MCF 10A (cell line): Measurements from ENCODE around the gene CXCR4. TPM values are rescaled to one million over a fixed set of nuclear protein-coding genes. Genes with fewer than 3 reads are reported as not detected.

Experiments
- BruUV-seq: library from RNA; stranded (reverse); fragments of 400-500 nt; replicated peaks from 2 replicates; lab custom pipeline; 2021; lab: Mats Ljungman, UMichigan
- CTCF ChIA-PET: fragments of 300-600 bp; sonication (Branson Sonifier 250); formaldehyde crosslinking; extraction: SDS; loops from one replicate; lab custom pipeline; 2021; ENCODE audit warnings: antibody characterized with exemption, inconsistent platforms; lab: Yijun Ruan, JAX
- POLR2A ChIA-PET: fragments of 300-600, 350-650 bp; sonication (Branson Sonifier 250); formaldehyde crosslinking; extraction: SDS; loops from one replicate; lab custom pipeline; 2020; ENCODE audit warnings: antibody characterized with exemption, inconsistent platforms; lab: Yijun Ruan, JAX
- DNase-seq: peaks from one replicate; pipeline ENCODE4 v3.0.0-alpha.2; 2018; ENCODE audit not compliant: unreplicated experiment
- H3K27ac Mint-ChIP-seq: one replicate; pipeline ENCODE4 v1.8.0; 2022; ENCODE audit warnings: mild to moderate bottlenecking, low read depth, mixed read lengths; ENCODE audit not compliant: unreplicated experiment
- H3K27me3 Mint-ChIP-seq: one replicate; pipeline ENCODE4 v1.8.0; 2022; ENCODE audit warnings: mixed read lengths; ENCODE audit not compliant: insufficient read depth, unreplicated experiment
- H3K36me3 Mint-ChIP-seq: one replicate; pipeline ENCODE4 v1.8.0; 2022; ENCODE audit warnings: mild to moderate bottlenecking, moderate library complexity, mixed read lengths; ENCODE audit not compliant: insufficient read depth, unreplicated experiment
- H3K4me1 Mint-ChIP-seq: one replicate; pipeline ENCODE4 v1.8.0; 2022; ENCODE audit warnings: mixed read lengths; ENCODE audit not compliant: insufficient read depth, unreplicated experiment
- H3K4me3 Mint-ChIP-seq: one replicate; pipeline ENCODE4 v1.8.0; 2022; ENCODE audit warnings: mild to moderate bottlenecking, moderate library complexity, mixed read lengths; ENCODE audit not compliant: unreplicated experiment
- H3K9me3 Mint-ChIP-seq: one replicate; pipeline ENCODE4 v1.8.0; 2022; ENCODE audit warnings: mixed read lengths; ENCODE audit not compliant: unreplicated experiment
- intact Hi-C: fragments of 100-400 bp; cut with micrococcal nuclease; formaldehyde crosslinking; loops from 2 replicates; pipeline ENCODE4 v1.14.1; 2022
- total RNA-seq: library from RNA; stranded (reverse); gene quantifications from 2 replicates; pipeline ENCODE4 v1.2.3, GENCODE V29; 2022
- TF ChIP-seq, protein P1 (sequence below): fragments of 200-600 bp; IDR thresholded peaks from one replicate; pipeline ENCODE4 v1.8.0; 2022; ENCODE audit warnings: antibody characterized with exemption, mild to moderate bottlenecking; ENCODE audit not compliant: unreplicated experiment

Gene CXCR4
- total RNA-seq, 1 experiment from 2014 or later: 1.1 TPM

DNA sequence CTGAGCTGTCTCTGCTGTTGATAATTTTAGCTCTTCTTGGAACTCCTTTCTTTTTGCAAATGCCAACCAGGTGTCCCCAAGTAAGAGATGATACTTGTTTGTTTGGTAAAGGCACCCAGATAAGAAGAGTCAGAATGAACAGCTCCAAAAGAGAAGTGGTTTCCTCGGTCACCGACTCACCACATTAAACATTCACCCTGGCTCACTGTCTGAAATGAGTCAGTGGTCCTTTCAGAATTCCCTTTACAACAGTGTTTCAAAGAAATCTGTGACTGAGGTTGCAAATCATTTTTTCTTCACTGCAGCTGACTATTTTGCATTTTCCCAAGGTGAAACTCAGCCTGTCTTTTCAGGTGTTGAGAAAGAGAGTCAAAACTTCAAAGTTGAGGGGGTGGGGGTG lies 16.2 kb upstream of the CXCR4 start:
- BruUV-seq: no TSS peak
- TF ChIP-seq, protein P1, sequence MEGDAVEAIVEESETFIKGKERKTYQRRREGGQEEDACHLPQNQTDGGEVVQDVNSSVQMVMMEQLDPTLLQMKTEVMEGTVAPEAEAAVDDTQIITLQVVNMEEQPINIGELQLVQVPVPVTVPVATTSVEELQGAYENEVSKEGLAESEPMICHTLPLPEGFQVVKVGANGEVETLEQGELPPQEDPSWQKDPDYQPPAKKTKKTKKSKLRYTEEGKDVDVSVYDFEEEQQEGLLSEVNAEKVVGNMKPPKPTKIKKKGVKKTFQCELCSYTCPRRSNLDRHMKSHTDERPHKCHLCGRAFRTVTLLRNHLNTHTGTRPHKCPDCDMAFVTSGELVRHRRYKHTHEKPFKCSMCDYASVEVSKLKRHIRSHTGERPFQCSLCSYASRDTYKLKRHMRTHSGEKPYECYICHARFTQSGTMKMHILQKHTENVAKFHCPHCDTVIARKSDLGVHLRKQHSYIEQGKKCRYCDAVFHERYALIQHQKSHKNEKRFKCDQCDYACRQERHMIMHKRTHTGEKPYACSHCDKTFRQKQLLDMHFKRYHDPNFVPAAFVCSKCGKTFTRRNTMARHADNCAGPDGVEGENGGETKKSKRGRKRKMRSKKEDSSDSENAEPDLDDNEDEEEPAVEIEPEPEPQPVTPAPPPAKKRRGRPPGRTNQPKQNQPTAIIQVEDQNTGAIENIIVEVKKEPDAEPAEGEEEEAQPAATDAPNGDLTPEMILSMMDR: no peak
- no peak overlapping the region for H3K4me3 Mint-ChIP-seq
- no peak for DNase-seq
- POLR2A ChIA-PET: no interaction called here
- H3K27ac Mint-ChIP-seq: no peak overlapping the region
- H3K9me3 Mint-ChIP-seq: no peaks in the 10 kb centered on the region
- H3K27me3 Mint-ChIP-seq: no peaks in the 10 kb centered on the region
- intact Hi-C loops: no loop called here
- H3K36me3 Mint-ChIP-seq: no peaks in the 10 kb centered on the region
- peaks cover 49% of the 10 kb centered on the region for H3K4me1 Mint-ChIP-seq
- CTCF ChIA-PET: interaction anchor here (1.1 kb wide), 1 partner anchor 9 kb away, joined by 3 read pairs; no protein-coding TSS in a partner anchor

DNA sequence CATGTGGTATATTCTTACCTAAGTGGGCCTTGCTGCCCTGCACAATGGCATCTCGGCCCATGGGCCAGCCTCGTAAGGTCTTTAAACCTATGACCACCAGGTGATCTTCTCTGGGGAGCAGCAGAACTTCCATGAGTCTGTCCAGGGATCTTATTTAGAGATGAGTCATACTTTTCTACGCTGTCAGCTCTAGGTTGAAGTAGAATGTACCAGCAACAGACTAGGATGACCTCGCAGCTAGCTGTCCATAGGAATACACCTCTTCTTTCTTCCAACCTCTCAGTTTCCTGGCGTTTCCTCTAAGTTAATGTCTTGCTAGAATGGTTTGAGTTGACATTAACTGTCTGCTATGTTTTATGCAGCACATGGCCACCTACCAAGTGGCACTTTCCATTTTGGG lies 15.6 kb upstream of the CXCR4 start:
- CTCF ChIA-PET: interaction anchor here (1.1 kb wide), 1 partner anchor 9 kb away, joined by 3 read pairs; no protein-coding TSS in a partner anchor
- no peak for DNase-seq
- BruUV-seq: no TSS peak
- no peaks in the 10 kb centered on the region for H3K9me3 Mint-ChIP-seq
- POLR2A ChIA-PET: no interaction called here
- H3K27me3 Mint-ChIP-seq: no peaks in the 10 kb centered on the region
- TF ChIP-seq, protein P1: no peak
- H3K4me3 Mint-ChIP-seq: no peak overlapping the region
- H3K4me1 Mint-ChIP-seq: peaks cover 46% of the 10 kb centered on the region
- intact Hi-C loops: no loop called here
- H3K27ac Mint-ChIP-seq: no peak overlapping the region
- H3K36me3 Mint-ChIP-seq: no peaks in the 10 kb centered on the region

DNA sequence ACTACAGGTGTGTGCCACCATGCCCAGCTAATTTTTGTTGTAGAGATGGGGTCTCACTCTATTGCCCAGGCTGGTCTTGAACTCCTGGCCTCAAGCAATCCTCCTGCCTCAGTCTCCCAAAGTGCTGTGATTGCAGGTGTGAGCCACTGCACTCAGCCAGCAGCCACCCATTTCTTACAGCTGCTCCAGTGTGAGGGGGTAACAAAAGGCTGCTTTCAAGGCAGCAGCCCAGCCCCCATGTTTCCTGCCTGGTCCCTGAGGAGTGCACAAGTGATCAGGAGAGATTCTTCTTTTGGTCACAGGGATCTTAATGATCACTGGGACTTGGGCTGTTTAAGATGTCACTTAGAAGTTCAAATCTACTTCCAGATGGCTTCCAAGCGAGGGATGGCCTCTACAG lies 15.2 kb upstream of the CXCR4 start:
- DNase-seq: no peak
- H3K27me3 Mint-ChIP-seq: no peaks in the 10 kb centered on the region
- no peaks in the 10 kb centered on the region for H3K36me3 Mint-ChIP-seq
- H3K4me1 Mint-ChIP-seq: peaks cover 42% of the 10 kb centered on the region
- intact Hi-C loops: no loop called here
- H3K4me3 Mint-ChIP-seq: no peak overlapping the region
- ChIA-PET POLR2A (no interaction called here), CTCF (interaction anchor here (1.1 kb wide), 1 partner anchor 8 kb away, joined by 3 read pairs; no protein-coding TSS in a partner anchor)
- no peaks in the 10 kb centered on the region for H3K9me3 Mint-ChIP-seq
- H3K27ac Mint-ChIP-seq: no peak overlapping the region
- BruUV-seq: no TSS peak
- TF ChIP-seq, protein P1: no peak

DNA sequence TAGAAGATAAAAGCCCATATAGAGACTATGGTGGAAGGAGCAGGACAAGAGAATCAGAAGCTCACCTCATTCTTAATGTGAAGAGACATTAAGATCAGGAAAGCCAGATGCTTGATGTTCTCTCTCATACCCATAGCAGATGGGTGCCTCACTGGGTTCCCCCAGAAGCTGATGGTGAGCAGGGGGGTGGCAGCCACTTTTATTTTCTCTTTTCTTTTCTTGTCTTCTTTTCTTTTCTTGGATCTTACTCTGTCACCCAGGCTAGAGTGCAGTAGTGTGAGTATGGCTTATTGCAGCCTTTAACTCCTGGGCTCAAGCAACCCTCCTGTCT lies 14.8 kb upstream of the CXCR4 start:
- CTCF ChIA-PET: no interaction called here
- Mint-ChIP-seq H3K4me1 (peaks cover 38% of the 10 kb centered on the region), H3K9me3 (no peaks in the 10 kb centered on the region), H3K4me3 (no peak overlapping the region), H3K27ac (no peak overlapping the region), H3K36me3 (no peaks in the 10 kb centered on the region), H3K27me3 (no peaks in the 10 kb centered on the region)
- no peak for DNase-seq
- POLR2A ChIA-PET: no interaction called here
- intact Hi-C loops: no loop called here
- TF ChIP-seq, protein P1: no peak
- no TSS peak for BruUV-seq
